Measurements from ENCODE around the gene CBX5.

DNA sequence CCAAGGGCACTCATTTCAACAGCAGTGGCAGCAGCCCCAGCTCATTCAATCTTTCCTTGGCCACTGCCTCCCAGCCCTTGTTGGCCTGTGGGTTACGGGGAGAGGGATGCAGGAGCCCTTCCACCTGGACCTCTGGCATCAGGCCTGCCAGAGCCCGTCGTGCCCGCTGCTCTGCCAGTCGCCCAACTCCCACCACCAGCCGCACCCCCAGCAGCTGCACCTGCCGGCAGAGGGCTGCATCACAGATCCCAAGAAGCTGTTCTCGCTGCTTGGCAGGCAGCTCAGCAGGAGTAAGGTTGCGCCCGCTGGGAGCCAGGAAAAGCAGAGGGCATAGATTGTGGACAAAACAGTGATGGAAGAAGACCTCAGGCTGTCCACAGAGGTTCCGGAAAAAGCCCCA, 97.8 kb downstream of the CBX5 start:
- no peak for TF ChIP-seq CTCF (IDR thresholded peaks at IDR 0.05)
- TF ChIP-seq POLR2A (IDR thresholded peaks at IDR 0.05) = no peak

Measured in ovary (tissue), 3 donors.